ENCODE data around the gene ZSCAN26.
"Not testable (repeated sequence)": the region's sequence is repeated elsewhere in the genome, so short reads cannot be mapped to it uniquely, and the experiment has no call there.

ZSCAN26 gene

DNA sequence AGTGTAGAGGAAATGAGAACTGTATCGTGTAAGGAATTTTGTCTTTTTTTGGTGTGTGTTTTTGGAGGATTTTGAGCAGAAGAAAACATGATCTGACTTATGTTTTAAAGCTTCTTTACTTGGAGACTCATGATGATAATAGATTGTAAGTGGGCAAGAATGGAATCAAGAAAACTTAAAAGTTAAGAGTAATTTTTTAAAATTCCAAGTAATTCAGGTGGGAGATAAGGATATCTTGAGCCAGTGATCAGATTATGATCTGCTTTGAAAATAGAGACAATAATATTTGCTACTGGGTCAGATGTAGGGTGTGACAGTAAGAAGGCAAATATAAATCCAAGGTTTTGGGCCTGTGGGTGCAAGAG lies 734 bp downstream of the ZSCAN26 start:
- Mint-ChIP-seq H3K36me3 (ENCODE audit: insufficient read depth) (peaks cover 10% of the 10 kb centered on the region), H3K27me3 (no peaks in the 10 kb centered on the region), H3K9me3 (no peaks in the 10 kb centered on the region), H3K27ac (no peak overlapping the region), H3K4me3 (no peak overlapping the region), H3K4me1 (ENCODE audit: low read depth in 2 of 2) (peaks cover 2 to 9% of the 10 kb centered on the region in 2 donors)
- DNase-seq (no peak), ATAC-seq (replicated peaks) (no peak)

DNA sequence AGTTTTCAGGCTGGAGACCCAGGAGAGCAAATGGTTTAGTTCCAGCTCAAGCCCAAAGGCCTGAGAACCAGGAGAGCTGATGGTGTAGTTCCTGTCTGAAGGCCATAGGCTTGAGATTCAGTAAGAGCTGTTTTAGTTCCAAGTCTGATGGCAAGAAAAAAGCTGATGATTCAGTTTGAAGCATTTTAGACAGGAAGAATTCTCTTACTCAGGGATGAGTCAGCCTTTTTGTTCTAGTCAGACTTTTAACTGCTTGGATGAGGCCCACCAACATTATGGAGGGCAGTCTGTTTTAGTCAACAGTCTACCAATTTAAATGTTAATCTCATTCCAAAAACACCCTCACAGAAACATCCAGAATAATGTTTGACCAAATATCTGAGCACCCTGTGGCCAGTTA lies 2.5 kb downstream of the ZSCAN26 start:
- Mint-ChIP-seq H3K27ac (no peak overlapping the region), H3K36me3 (ENCODE audit: insufficient read depth) (peaks cover 24% of the 10 kb centered on the region)
- no peak for DNase-seq

DNA sequence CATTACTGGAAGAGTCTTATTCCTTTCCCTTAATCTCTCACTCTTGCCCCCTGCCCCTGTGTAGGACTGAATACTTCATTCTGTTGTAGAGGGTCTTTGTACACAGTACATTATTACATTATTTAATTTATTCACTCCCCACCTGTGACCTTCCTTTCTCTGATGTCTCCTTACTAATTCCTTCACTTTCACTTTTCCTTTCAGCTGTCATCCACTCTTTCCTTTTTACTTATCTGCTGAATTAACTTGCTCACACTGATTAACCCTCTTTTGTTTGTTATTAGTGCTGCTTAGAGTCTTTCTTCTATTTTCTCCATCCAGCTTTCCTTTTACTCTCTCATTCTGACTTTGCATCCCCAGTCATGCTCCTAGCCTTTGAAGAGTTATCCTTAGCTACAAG lies 7.9 kb downstream of the ZSCAN26 start:
- no peaks in the 10 kb centered on the region for H3K9me3 Mint-ChIP-seq
- DNase-seq (no peak), ATAC-seq (replicated peaks) (no peak)
- no peak overlapping the region for H3K4me3 Mint-ChIP-seq
- peaks cover 2 to 13% of the 10 kb centered on the region in 2 donors for H3K4me1 Mint-ChIP-seq (ENCODE audit: low read depth in 2 of 2)
- no peaks in the 10 kb centered on the region for H3K27me3 Mint-ChIP-seq
- H3K36me3 Mint-ChIP-seq (ENCODE audit: insufficient read depth): peaks cover 31% of the 10 kb centered on the region
- peak overlapping the region in 1 of 2 donors; percentile 13 for H3K27ac Mint-ChIP-seq

More for the DNA sequence above, 2.5 kb downstream of the ZSCAN26 start:
- H3K4me1 Mint-ChIP-seq (ENCODE audit: low read depth in 2 of 2): peaks cover 4 to 9% of the 10 kb centered on the region in 2 donors
- no peak for ATAC-seq (replicated peaks)
- H3K4me3 Mint-ChIP-seq: no peak overlapping the region
- no peaks in the 10 kb centered on the region for H3K9me3 Mint-ChIP-seq
- H3K27me3 Mint-ChIP-seq: no peaks in the 10 kb centered on the region

- Mint-ChIP-seq H3K4me3 (no peak overlapping the region), H3K27ac (no peak overlapping the region), H3K9me3 (peaks cover 0 to 6% of the 10 kb centered on the region in 2 donors), H3K36me3 (ENCODE audit: insufficient read depth) (peaks cover 20% of the 10 kb centered on the region), H3K4me1 (ENCODE audit: low read depth in 2 of 2) (peaks cover 10 to 11% of the 10 kb centered on the region in 2 donors), H3K27me3 (peaks cover 6 to 13% of the 10 kb centered on the region in 2 donors)
- DNase-seq: no peak
- no peak for ATAC-seq (replicated peaks)
Observed at GRCh38 chr6:28277746-28278145, 10.8 kb downstream of the ZSCAN26 start.

- H3K27me3 Mint-ChIP-seq: peaks cover 6 to 24% of the 10 kb centered on the region in 2 donors
- H3K27ac Mint-ChIP-seq: no peak overlapping the region
- DNase-seq (no peak), ATAC-seq (replicated peaks) (no peak)
- peaks cover 0 to 6% of the 10 kb centered on the region in 2 donors for H3K9me3 Mint-ChIP-seq
- H3K4me1 Mint-ChIP-seq (ENCODE audit: low read depth in 2 of 2): peaks cover 4 to 8% of the 10 kb centered on the region in 2 donors
- peak overlapping the region; percentile 67 to 78 for H3K4me3 Mint-ChIP-seq
- H3K36me3 Mint-ChIP-seq (ENCODE audit: insufficient read depth): peaks cover 6% of the 10 kb centered on the region
Observed at GRCh38 chr6:28280595-28281287, 13.8 kb downstream of the ZSCAN26 start.

- ATAC-seq (replicated peaks): peak; percentile 90
- peak within 1 kb of the TSS; percentile 67 to 78 for H3K4me3 Mint-ChIP-seq
- H3K4me1 Mint-ChIP-seq (ENCODE audit: low read depth in 2 of 2): peaks cover 4 to 8% of the 10 kb centered on the region in 2 donors
- H3K36me3 Mint-ChIP-seq (ENCODE audit: insufficient read depth): no peaks in the 10 kb centered on the region
- peaks cover 6 to 24% of the 10 kb centered on the region in 2 donors for H3K27me3 Mint-ChIP-seq
- H3K27ac Mint-ChIP-seq: no peak within 1 kb of the TSS
- peak; percentile 9 to 24 (median 20) for DNase-seq
- peaks cover 0 to 6% of the 10 kb centered on the region in 2 donors for H3K9me3 Mint-ChIP-seq
Observed at GRCh38 chr6:28281288-28282064, 14.5 kb downstream of the ZSCAN26 start, which contains the start of gene PGBD1. Gene PGBD1, plus strand, starts transcription at chr6:28281572. Its CDS starts 2,242 bp downstream, at chr6:28283814.

- peaks cover 6 to 24% of the 10 kb centered on the region in 2 donors for H3K27me3 Mint-ChIP-seq
- ATAC-seq (replicated peaks) (no peak), DNase-seq (no peak)
- peaks cover 4 to 8% of the 10 kb centered on the region in 2 donors for H3K4me1 Mint-ChIP-seq (ENCODE audit: low read depth in 2 of 2)
- no peaks in the 10 kb centered on the region for H3K36me3 Mint-ChIP-seq (ENCODE audit: insufficient read depth)
- H3K4me3 Mint-ChIP-seq: no peak overlapping the region
- peaks cover 0 to 6% of the 10 kb centered on the region in 2 donors for H3K9me3 Mint-ChIP-seq
- H3K27ac Mint-ChIP-seq: no peak overlapping the region
Observed at GRCh38 chr6:28282926-28283325, 16.0 kb downstream of the ZSCAN26 start.

GRCh38 chr6:28291573-28291972 lies 24.6 kb downstream of the ZSCAN26 start:
- Mint-ChIP-seq H3K27me3 (no peaks in the 10 kb centered on the region), H3K27ac (no peak overlapping the region), H3K9me3 (no peaks in the 10 kb centered on the region), H3K4me3 (no peak overlapping the region), H3K36me3 (ENCODE audit: insufficient read depth) (no peaks in the 10 kb centered on the region), H3K4me1 (ENCODE audit: low read depth in 2 of 2) (no peaks in the 10 kb centered on the region)
- no peak for DNase-seq
- ATAC-seq (replicated peaks): no peak

GRCh38 chr6:28295326-28295725 lies 28.4 kb downstream of the ZSCAN26 start:
- H3K27me3 Mint-ChIP-seq: no peaks in the 10 kb centered on the region

GRCh38 chr6:28296520-28297060 lies 29.6 kb downstream of the ZSCAN26 start:
- H3K36me3 Mint-ChIP-seq (ENCODE audit: insufficient read depth): no peaks in the 10 kb centered on the region
- no peak overlapping the region for H3K27ac Mint-ChIP-seq
- H3K4me1 Mint-ChIP-seq (ENCODE audit: low read depth in 2 of 2): no peaks in the 10 kb centered on the region

More at GRCh38 chr6:28295326-28295725, 28.4 kb downstream of the ZSCAN26 start:
- ATAC-seq (replicated peaks) (no peak), DNase-seq (no peak)
- H3K4me1 Mint-ChIP-seq (ENCODE audit: low read depth in 2 of 2): no peaks in the 10 kb centered on the region
- no peak overlapping the region for H3K4me3 Mint-ChIP-seq
- no peak overlapping the region for H3K27ac Mint-ChIP-seq
- H3K36me3 Mint-ChIP-seq (ENCODE audit: insufficient read depth): no peaks in the 10 kb centered on the region
- H3K9me3 Mint-ChIP-seq: no peaks in the 10 kb centered on the region

DNA sequence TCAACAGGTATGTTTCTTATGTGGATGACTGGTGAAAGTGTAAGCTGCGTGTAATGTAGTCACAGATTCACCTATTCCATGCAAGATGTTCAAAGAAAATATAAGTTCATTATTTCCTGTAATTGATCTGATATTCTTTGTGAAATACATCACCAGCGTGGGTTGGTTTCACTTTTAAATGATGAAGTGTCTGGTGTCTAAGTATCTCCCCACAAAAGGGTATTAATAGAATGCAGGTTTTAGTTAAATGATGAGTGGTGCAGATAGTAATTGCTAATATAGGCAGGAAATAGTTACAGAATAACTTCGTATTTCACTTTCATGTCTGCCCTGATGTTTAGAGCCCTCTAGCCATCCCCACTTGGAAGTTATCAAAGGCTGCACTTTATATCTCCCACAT lies 36.6 kb downstream of the ZSCAN26 start:
- Mint-ChIP-seq H3K9me3 (no peaks in the 10 kb centered on the region), H3K4me3 (peak overlapping the region in 1 of 2 donors; percentile 27), H3K27ac (peak overlapping the region; percentile 7 to 90), H3K4me1 (ENCODE audit: low read depth in 2 of 2) (peaks cover 7 to 14% of the 10 kb centered on the region in 2 donors), H3K27me3 (peaks cover 4 to 7% of the 10 kb centered on the region in 2 donors), H3K36me3 (ENCODE audit: insufficient read depth) (no peaks in the 10 kb centered on the region)
- ATAC-seq (replicated peaks) (peak; percentile 45), DNase-seq (no peak)

More at GRCh38 chr6:28296520-28297060, 29.6 kb downstream of the ZSCAN26 start:
- ATAC-seq (replicated peaks) (no peak), DNase-seq (no peak)
- Mint-ChIP-seq H3K9me3 (no peaks in the 10 kb centered on the region), H3K27me3 (no peaks in the 10 kb centered on the region), H3K4me3 (no peak overlapping the region)

- not testable (repeated sequence) for H3K36me3 Mint-ChIP-seq (ENCODE audit: insufficient read depth); ATAC-seq (replicated peaks); H3K27ac Mint-ChIP-seq; H3K9me3 Mint-ChIP-seq; H3K4me3 Mint-ChIP-seq; DNase-seq
- peaks cover 26 to 31% of the 10 kb centered on the region in 2 donors for H3K27me3 Mint-ChIP-seq
- H3K4me1 Mint-ChIP-seq (ENCODE audit: low read depth in 2 of 2): peaks cover 7 to 14% of the 10 kb centered on the region in 2 donors
Observed at GRCh38 chr6:28306363-28306762, 39.4 kb downstream of the ZSCAN26 start.

- DNase-seq: no peak
- H3K9me3 Mint-ChIP-seq: no peaks in the 10 kb centered on the region
- no peak overlapping the region for H3K4me3 Mint-ChIP-seq
- H3K4me1 Mint-ChIP-seq (ENCODE audit: low read depth in 2 of 2): no peaks in the 10 kb centered on the region
- H3K36me3 Mint-ChIP-seq (ENCODE audit: insufficient read depth): no peaks in the 10 kb centered on the region
- peaks cover 48 to 59% of the 10 kb centered on the region in 2 donors for H3K27me3 Mint-ChIP-seq
- ATAC-seq (replicated peaks): no peak
- H3K27ac Mint-ChIP-seq: no peak overlapping the region
Observed at GRCh38 chr6:28311139-28311823, 44.3 kb downstream of the ZSCAN26 start.

Measured in effector memory CD8-positive, alpha-beta T cell (primary cell).